ENCODE measurements around the gene CAMTA2. TPM values are rescaled to one million over a fixed set of nuclear protein-coding genes. Genes with fewer than 3 reads are reported as not detected.

CAMTA2 gene
- total and polyA plus RNA-seq, 2 experiments from 2014 or later, result 4.4 to 8.7 TPM

DNA sequence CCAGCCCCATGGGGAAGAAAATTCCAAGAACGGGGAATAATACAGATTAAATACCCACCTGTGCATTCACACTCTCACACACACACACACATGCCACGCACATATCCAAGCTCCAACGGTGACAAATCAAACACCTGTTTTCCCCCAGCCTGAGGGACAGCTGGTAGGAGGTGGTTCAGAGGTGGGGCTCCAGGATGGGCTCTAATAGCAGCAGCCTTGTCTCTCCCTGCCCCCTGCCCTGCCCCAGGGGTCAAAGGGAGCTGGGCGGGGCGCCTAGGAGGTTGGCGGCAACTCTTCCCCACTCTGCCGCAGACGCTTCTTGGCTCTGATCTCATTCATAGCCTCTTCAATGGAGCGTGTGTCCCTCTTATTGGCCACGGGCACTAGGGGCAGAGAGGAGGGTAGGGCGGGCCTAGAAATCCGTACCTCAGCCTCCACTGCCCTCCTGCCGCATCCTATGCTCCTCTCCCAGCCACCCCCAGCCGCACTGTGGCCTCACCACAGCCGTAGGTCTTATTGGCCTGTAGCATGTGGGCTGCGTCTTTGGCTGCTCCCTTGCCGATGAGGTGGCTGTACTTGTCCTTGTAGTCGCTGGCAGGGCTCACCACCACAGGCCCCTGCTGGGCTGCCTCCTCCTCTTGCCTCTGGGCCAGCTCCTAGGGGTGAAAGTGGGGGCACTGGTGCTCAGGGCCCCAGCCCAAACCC, 28.1 kb downstream of the CAMTA2 start:
- Mint-ChIP-seq H3K4me3 (no peak overlapping the region), H3K9me3 (peaks cover 6% of the 10 kb centered on the region; the same call in 2 of the 3 replicates), H3K27me3 (ENCODE audit: insufficient read depth, low read depth, poor library complexity) (peaks cover 14% of the 10 kb centered on the region), H3K36me3 (ENCODE audit: low read depth) (peaks cover 42% of the 10 kb centered on the region), H3K27ac (no peak overlapping the region), H3K4me1 (peaks cover 20% of the 10 kb centered on the region)
- Histone ChIP-seq H3K9me2 (ENCODE audit: insufficient read depth) (no peaks in the 10 kb centered on the region), H3K27me3 (ENCODE audit: insufficient read depth) (no peaks in the 10 kb centered on the region), H3K4me3 (no peak overlapping the region), H3F3A (replicated peaks; ENCODE audit: low read depth) (no peaks in the 10 kb centered on the region), H3K79me2 (replicated peaks; ENCODE audit: insufficient read depth) (peaks cover 4% of the 10 kb centered on the region), H3K4me1 (ENCODE audit: insufficient read depth) (peaks cover 15% of the 10 kb centered on the region), H3K36me3 (ENCODE audit: insufficient read depth) (no peaks in the 10 kb centered on the region), H3K27ac (ENCODE audit: low read depth) (no peak overlapping the region), H4K20me1 (replicated peaks; ENCODE audit: insufficient read depth) (no peaks in the 10 kb centered on the region; the same call in none of the 2 replicates), H3K4me2 (no peak overlapping the region), H2AFZ (no peak overlapping the region)
- ATAC-seq (no peak; the same call in 2 of the 3 replicates), DNase-seq (ENCODE audit: low spot score) (no peak)
- TF ChIP-seq, protein P1, sequence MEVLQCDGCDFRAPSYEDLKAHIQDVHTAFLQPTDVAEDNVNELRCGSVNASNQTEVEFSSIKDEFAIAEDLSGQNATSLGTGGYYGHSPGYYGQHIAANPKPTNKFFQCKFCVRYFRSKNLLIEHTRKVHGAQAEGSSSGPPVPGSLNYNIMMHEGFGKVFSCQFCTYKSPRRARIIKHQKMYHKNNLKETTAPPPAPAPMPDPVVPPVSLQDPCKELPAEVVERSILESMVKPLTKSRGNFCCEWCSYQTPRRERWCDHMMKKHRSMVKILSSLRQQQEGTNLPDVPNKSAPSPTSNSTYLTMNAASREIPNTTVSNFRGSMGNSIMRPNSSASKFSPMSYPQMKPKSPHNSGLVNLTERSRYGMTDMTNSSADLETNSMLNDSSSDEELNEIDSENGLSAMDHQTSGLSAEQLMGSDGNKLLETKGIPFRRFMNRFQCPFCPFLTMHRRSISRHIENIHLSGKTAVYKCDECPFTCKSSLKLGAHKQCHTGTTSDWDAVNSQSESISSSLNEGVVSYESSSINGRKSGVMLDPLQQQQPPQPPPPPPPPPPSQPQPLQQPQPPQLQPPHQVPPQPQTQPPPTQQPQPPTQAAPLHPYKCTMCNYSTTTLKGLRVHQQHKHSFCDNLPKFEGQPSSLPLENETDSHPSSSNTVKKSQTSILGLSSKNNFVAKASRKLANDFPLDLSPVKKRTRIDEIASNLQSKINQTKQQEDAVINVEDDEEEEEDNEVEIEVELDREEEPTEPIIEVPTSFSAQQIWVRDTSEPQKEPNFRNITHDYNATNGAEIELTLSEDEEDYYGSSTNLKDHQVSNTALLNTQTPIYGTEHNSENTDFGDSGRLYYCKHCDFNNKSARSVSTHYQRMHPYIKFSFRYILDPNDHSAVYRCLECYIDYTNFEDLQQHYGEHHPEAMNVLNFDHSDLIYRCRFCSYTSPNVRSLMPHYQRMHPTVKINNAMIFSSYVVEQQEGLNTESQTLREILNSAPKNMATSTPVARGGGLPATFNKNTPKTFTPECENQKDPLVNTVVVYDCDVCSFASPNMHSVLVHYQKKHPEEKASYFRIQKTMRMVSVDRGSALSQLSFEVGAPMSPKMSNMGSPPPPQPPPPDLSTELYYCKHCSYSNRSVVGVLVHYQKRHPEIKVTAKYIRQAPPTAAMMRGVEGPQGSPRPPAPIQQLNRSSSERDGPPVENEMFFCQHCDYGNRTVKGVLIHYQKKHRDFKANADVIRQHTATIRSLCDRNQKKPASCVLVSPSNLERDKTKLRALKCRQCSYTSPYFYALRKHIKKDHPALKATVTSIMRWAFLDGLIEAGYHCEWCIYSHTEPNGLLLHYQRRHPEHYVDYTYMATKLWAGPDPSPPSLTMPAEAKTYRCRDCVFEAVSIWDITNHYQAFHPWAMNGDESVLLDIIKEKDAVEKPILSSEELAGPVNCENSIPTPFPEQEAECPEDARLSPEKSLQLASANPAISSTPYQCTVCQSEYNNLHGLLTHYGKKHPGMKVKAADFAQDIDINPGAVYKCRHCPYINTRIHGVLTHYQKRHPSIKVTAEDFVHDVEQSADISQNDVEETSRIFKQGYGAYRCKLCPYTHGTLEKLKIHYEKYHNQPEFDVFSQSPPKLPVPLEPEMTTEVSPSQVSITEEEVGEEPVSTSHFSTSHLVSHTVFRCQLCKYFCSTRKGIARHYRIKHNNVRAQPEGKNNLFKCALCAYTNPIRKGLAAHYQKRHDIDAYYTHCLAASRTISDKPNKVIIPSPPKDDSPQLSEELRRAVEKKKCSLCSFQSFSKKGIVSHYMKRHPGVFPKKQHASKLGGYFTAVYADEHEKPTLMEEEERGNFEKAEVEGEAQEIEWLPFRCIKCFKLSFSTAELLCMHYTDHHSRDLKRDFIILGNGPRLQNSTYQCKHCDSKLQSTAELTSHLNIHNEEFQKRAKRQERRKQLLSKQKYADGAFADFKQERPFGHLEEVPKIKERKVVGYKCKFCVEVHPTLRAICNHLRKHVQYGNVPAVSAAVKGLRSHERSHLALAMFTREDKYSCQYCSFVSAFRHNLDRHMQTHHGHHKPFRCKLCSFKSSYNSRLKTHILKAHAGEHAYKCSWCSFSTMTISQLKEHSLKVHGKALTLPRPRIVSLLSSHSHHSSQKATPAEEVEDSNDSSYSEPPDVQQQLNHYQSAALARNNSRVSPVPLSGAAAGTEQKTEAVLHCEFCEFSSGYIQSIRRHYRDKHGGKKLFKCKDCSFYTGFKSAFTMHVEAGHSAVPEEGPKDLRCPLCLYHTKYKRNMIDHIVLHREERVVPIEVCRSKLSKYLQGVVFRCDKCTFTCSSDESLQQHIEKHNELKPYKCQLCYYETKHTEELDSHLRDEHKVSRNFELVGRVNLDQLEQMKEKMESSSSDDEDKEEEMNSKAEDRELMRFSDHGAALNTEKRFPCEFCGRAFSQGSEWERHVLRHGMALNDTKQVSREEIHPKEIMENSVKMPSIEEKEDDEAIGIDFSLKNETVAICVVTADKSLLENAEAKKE (CRISPR knock-in tag; IDR thresholded peaks at IDR 0.05), result no peak
- TF ChIP-seq JUNB (IDR thresholded peaks at IDR 0.05; ENCODE audit: unreplicated experiment) (no peak), POLR2AphosphoS5 (IDR thresholded peaks at IDR 0.05; ENCODE audit: low read depth) (no peak), STAT1 (IDR thresholded peaks at IDR 0.05; ENCODE audit: unreplicated experiment) (no peak), EZH2phosphoT487 (IDR thresholded peaks at IDR 0.05; ENCODE audit: unreplicated experiment) (no peak), EZH2 (IDR thresholded peaks at IDR 0.05; ENCODE audit: low read depth, unreplicated experiment) (no peak), ZNF331 (CRISPR knock-in tag; IDR thresholded peaks at IDR 0.05; ENCODE audit: low read depth) (no peak), CREB1 (CRISPR knock-in tag; IDR thresholded peaks at IDR 0.05; ENCODE audit: low read depth) (no peak), ZNF114 (CRISPR knock-in tag; IDR thresholded peaks at IDR 0.05) (no peak), NANOG (IDR thresholded peaks at IDR 0.05; ENCODE audit: borderline replicate concordance) (no peak)
- TF ChIP-seq, protein P2, sequence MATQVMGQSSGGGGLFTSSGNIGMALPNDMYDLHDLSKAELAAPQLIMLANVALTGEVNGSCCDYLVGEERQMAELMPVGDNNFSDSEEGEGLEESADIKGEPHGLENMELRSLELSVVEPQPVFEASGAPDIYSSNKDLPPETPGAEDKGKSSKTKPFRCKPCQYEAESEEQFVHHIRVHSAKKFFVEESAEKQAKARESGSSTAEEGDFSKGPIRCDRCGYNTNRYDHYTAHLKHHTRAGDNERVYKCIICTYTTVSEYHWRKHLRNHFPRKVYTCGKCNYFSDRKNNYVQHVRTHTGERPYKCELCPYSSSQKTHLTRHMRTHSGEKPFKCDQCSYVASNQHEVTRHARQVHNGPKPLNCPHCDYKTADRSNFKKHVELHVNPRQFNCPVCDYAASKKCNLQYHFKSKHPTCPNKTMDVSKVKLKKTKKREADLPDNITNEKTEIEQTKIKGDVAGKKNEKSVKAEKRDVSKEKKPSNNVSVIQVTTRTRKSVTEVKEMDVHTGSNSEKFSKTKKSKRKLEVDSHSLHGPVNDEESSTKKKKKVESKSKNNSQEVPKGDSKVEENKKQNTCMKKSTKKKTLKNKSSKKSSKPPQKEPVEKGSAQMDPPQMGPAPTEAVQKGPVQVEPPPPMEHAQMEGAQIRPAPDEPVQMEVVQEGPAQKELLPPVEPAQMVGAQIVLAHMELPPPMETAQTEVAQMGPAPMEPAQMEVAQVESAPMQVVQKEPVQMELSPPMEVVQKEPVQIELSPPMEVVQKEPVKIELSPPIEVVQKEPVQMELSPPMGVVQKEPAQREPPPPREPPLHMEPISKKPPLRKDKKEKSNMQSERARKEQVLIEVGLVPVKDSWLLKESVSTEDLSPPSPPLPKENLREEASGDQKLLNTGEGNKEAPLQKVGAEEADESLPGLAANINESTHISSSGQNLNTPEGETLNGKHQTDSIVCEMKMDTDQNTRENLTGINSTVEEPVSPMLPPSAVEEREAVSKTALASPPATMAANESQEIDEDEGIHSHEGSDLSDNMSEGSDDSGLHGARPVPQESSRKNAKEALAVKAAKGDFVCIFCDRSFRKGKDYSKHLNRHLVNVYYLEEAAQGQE (IDR thresholded peaks at IDR 0.05; ENCODE audit: unreplicated experiment), result no peak
- TF ChIP-seq, protein P3, sequence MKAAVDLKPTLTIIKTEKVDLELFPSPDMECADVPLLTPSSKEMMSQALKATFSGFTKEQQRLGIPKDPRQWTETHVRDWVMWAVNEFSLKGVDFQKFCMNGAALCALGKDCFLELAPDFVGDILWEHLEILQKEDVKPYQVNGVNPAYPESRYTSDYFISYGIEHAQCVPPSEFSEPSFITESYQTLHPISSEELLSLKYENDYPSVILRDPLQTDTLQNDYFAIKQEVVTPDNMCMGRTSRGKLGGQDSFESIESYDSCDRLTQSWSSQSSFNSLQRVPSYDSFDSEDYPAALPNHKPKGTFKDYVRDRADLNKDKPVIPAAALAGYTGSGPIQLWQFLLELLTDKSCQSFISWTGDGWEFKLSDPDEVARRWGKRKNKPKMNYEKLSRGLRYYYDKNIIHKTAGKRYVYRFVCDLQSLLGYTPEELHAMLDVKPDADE (IDR thresholded peaks at IDR 0.05), result no peak
- TF ChIP-seq, protein P4, sequence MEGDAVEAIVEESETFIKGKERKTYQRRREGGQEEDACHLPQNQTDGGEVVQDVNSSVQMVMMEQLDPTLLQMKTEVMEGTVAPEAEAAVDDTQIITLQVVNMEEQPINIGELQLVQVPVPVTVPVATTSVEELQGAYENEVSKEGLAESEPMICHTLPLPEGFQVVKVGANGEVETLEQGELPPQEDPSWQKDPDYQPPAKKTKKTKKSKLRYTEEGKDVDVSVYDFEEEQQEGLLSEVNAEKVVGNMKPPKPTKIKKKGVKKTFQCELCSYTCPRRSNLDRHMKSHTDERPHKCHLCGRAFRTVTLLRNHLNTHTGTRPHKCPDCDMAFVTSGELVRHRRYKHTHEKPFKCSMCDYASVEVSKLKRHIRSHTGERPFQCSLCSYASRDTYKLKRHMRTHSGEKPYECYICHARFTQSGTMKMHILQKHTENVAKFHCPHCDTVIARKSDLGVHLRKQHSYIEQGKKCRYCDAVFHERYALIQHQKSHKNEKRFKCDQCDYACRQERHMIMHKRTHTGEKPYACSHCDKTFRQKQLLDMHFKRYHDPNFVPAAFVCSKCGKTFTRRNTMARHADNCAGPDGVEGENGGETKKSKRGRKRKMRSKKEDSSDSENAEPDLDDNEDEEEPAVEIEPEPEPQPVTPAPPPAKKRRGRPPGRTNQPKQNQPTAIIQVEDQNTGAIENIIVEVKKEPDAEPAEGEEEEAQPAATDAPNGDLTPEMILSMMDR (conservative IDR thresholded peaks at IDR 0.05; ENCODE audit: low read depth in 2 of 2), result no peak

Measured in GM23338 (cell line).